Parathyroid adenoma (tissue), 2 donors: ENCODE data around the gene ZDHHC16.
"Not testable (repeated sequence)": the region's sequence is repeated elsewhere in the genome, so short reads cannot be mapped to it uniquely, and the experiment has no call there.

Experiments
- H2AFZ ChIP-seq: fragments of 300-600 bp; sonication (generic); one replicate; pipeline ENCODE4 v1.7.0; 2017; ENCODE audit warnings: antibody characterized with exemption, mild to moderate bottlenecking
- H3K27ac ChIP-seq: fragments of 300-600 bp; sonication (generic); one replicate; pipeline ENCODE4 v1.7.0; 2017
- H3K27me3 ChIP-seq: fragments of 300-600 bp; sonication (generic); one replicate; pipeline ENCODE4 v1.7.0; 2017; ENCODE audit warnings: low read length; ENCODE audit not compliant: control insufficient read depth, insufficient read depth
- H3K36me3 ChIP-seq: fragments of 300-600 bp; sonication (generic); one replicate; pipeline ENCODE4 v1.7.0; 2017; ENCODE audit warnings: low read length; ENCODE audit not compliant: control insufficient read depth, insufficient read depth
- H3K4me1 ChIP-seq: fragments of 300-600 bp; sonication (generic); one replicate; pipeline ENCODE4 v1.7.0; 2017; ENCODE audit warnings: control low read depth
- H3K4me2 ChIP-seq: fragments of 300-600 bp; sonication (generic); one replicate; pipeline ENCODE4 v1.7.0; 2017; ENCODE audit warnings: low read length
- H3K4me3 ChIP-seq: fragments of 300-600 bp; sonication (generic); one replicate; pipeline ENCODE4 v1.7.0; 2017; ENCODE audit warnings: low read depth, low read length
- H3K79me2 ChIP-seq: fragments of 300-600 bp; sonication (generic); one replicate; pipeline ENCODE4 v1.7.0; 2017; ENCODE audit warnings: control low read depth
- H3K9ac ChIP-seq: fragments of 300-600 bp; sonication (generic); one replicate; pipeline ENCODE4 v1.7.0; 2017; ENCODE audit warnings: mild to moderate bottlenecking
- H3K9me3 ChIP-seq: fragments of 300-600 bp; sonication (generic); one replicate; pipeline ENCODE4 v1.7.0; 2017; ENCODE audit warnings: low read length; ENCODE audit not compliant: control insufficient read depth
- TF ChIP-seq, protein P1 (sequence below): fragments of 300-600 bp; sonication (generic); IDR thresholded peaks from one replicate; pipeline ENCODE4 v1.7.0; 2017; ENCODE audit warnings: antibody characterized with exemption, mild to moderate bottlenecking
- donor health status: primary hyperparathyroidism.

ZDHHC16 gene

GRCh38 chr10:97474918-97475317, 28.9 kb downstream of the ZDHHC16 start:
- Histone ChIP-seq H3K27ac (no peak overlapping the region), H3K79me2 (peaks cover 3% of the 10 kb centered on the region), H3K9ac (no peak overlapping the region), H3K9me3 (no peaks in the 10 kb centered on the region), H3K27me3 (no peaks in the 10 kb centered on the region), H3K4me1 (no peaks in the 10 kb centered on the region), H2AFZ (no peak overlapping the region), H3K36me3 (no peaks in the 10 kb centered on the region), H3K4me2 (no peak overlapping the region), H3K4me3 (no peak overlapping the region)
- TF ChIP-seq, protein P1, sequence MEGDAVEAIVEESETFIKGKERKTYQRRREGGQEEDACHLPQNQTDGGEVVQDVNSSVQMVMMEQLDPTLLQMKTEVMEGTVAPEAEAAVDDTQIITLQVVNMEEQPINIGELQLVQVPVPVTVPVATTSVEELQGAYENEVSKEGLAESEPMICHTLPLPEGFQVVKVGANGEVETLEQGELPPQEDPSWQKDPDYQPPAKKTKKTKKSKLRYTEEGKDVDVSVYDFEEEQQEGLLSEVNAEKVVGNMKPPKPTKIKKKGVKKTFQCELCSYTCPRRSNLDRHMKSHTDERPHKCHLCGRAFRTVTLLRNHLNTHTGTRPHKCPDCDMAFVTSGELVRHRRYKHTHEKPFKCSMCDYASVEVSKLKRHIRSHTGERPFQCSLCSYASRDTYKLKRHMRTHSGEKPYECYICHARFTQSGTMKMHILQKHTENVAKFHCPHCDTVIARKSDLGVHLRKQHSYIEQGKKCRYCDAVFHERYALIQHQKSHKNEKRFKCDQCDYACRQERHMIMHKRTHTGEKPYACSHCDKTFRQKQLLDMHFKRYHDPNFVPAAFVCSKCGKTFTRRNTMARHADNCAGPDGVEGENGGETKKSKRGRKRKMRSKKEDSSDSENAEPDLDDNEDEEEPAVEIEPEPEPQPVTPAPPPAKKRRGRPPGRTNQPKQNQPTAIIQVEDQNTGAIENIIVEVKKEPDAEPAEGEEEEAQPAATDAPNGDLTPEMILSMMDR: no peak

GRCh38 chr10:97475936-97476594, 30.1 kb downstream of the ZDHHC16 start:
- Histone ChIP-seq H3K9me3 (no peaks in the 10 kb centered on the region), H3K27ac (no peak overlapping the region), H3K79me2 (peaks cover 9% of the 10 kb centered on the region), H2AFZ (no peak overlapping the region), H3K4me2 (no peak overlapping the region), H3K4me1 (no peaks in the 10 kb centered on the region), H3K9ac (no peak overlapping the region), H3K36me3 (no peaks in the 10 kb centered on the region), H3K27me3 (no peaks in the 10 kb centered on the region), H3K4me3 (no peak overlapping the region)
- TF ChIP-seq, protein P1: no peak

DNA sequence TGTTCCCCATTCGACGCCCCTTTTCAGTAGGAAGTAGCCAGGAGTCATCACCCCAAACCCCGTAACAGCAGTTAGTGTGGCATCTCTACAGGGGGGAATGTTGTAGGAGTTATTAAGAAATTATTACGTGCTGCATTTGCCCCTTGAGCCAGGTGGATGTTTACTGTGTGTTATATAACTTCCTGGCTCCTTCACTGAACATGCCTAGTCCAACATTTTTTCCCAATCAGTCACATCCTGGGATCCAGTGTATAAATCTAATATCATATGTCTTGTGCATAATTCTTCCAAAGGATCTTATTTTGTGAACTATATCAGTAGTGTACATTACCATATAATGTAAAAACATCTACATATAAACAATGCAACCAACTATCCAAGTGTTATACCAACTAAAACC, 33.4 kb downstream of the ZDHHC16 start:
- H3K9ac ChIP-seq: not testable (repeated sequence)

DNA sequence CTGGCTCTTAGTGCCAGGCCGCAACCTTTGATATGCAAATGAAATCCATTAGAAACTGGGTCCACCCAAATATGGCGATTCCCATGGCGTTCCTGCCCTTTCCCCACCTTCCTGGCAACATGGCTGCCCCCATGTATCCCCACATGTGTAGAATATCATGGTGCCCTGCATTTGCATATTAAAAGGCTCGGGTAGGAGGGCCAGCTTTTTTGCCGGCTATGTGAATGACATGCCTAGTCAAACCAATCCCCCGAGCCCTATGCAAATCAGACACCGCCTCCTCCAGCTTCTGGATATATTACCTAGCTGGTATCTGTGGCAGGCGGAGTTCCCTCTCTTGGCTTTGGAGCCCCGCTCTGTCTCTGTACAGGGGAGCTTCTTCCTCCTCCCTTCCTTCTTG, 34.0 kb downstream of the ZDHHC16 start:
- TF ChIP-seq, protein P1: no peak
- Histone ChIP-seq H3K9me3 (no peaks in the 10 kb centered on the region), H3K79me2 (peaks cover 16% of the 10 kb centered on the region), H3K27ac (no peak overlapping the region), H3K4me3 (no peak overlapping the region), H2AFZ (no peak overlapping the region), H3K36me3 (no peaks in the 10 kb centered on the region), H3K9ac (no peak overlapping the region), H3K4me2 (no peak overlapping the region), H3K4me1 (no peaks in the 10 kb centered on the region), H3K27me3 (no peaks in the 10 kb centered on the region)

More for the DNA sequence above, 33.4 kb downstream of the ZDHHC16 start:
- not testable (repeated sequence) for H3K27ac ChIP-seq, H3K4me2 ChIP-seq, H3K4me1 ChIP-seq, H2AFZ ChIP-seq, H3K9me3 ChIP-seq, H3K27me3 ChIP-seq, H3K4me3 ChIP-seq, H3K36me3 ChIP-seq
- peaks cover 16% of the 10 kb centered on the region for H3K79me2 ChIP-seq

DNA sequence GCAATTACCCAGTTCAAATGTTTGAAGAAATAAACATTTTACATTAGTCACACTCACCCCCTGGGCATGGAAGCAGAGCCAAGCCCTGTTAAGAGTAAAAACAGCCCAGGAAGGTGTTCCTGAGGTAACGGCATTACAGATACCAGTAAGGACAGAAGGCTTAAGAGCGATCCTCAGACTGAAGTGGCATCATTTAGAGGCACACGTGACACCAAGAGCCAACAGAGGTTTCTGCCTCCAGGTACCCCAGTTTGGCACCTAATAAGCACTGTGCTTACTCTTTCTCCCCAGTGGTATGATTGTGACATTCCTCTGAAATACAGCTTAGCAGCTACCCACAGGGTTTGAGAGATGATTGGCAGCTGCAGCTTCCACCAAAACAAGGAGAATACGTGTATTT, 35.1 kb downstream of the ZDHHC16 start:
- TF ChIP-seq, protein P1: no peak
- H3K79me2 ChIP-seq: peaks cover 22% of the 10 kb centered on the region
- H3K4me2 ChIP-seq: no peak overlapping the region
- H3K27ac ChIP-seq: no peak overlapping the region
- no peaks in the 10 kb centered on the region for H3K4me1 ChIP-seq
- no peak overlapping the region for H3K4me3 ChIP-seq
- H2AFZ ChIP-seq: no peak overlapping the region
- no peak overlapping the region for H3K9ac ChIP-seq
- no peaks in the 10 kb centered on the region for H3K36me3 ChIP-seq
- H3K9me3 ChIP-seq: no peaks in the 10 kb centered on the region
- no peaks in the 10 kb centered on the region for H3K27me3 ChIP-seq
